Measurements from ENCODE around the gene DDX19B. TPM values are rescaled to one million over a fixed set of nuclear protein-coding genes. Genes with fewer than 3 reads are reported as not detected.
A peak's percentile ranks its signal among the peaks of the same experiment; 100 is the strongest.
"Not testable (repeated sequence)": the region's sequence is repeated elsewhere in the genome, so short reads cannot be mapped to it uniquely, and the experiment has no call there.

The DDX19B gene
- total RNA-seq: 10 to 100 TPM; 16.9 to 34.2 (median 20.9) TPM
- polyA plus RNA-seq: 10 to 100 TPM; 13.0 to 18.1 TPM
- long read RNA-seq, donor 1, transcript DDX19B-201 (12 exons, 3,386 nt): major isoform, 24 of 33 reads
- long read RNA-seq, donor 1, partial matches to known transcripts: 5 of 33 reads
- long read RNA-seq, donor 1, other reads (novel, unspliced or antisense): 1 of 33 reads
- long read RNA-seq, donor 2, transcript DDX19B-201 (12 exons, 3,386 nt): major isoform, 86 of 114 reads
- long read RNA-seq, donor 2, transcript DDX19B-202 (11 exons, 1,692 nt): minor isoform, 12 of 114 reads
- long read RNA-seq, donor 2, partial matches to known transcripts: 5 of 114 reads
- long read RNA-seq, donor 2, other reads (novel, unspliced or antisense): 7 of 114 reads
- long read RNA-seq, donor 3, transcript DDX19B-201 (12 exons, 3,386 nt): major isoform, 17 of 21 reads
- long read RNA-seq, donor 3, partial matches to known transcripts: 1 of 21 reads
- long read RNA-seq, donor 3, other reads (novel, unspliced or antisense): 2 of 21 reads

DNA sequence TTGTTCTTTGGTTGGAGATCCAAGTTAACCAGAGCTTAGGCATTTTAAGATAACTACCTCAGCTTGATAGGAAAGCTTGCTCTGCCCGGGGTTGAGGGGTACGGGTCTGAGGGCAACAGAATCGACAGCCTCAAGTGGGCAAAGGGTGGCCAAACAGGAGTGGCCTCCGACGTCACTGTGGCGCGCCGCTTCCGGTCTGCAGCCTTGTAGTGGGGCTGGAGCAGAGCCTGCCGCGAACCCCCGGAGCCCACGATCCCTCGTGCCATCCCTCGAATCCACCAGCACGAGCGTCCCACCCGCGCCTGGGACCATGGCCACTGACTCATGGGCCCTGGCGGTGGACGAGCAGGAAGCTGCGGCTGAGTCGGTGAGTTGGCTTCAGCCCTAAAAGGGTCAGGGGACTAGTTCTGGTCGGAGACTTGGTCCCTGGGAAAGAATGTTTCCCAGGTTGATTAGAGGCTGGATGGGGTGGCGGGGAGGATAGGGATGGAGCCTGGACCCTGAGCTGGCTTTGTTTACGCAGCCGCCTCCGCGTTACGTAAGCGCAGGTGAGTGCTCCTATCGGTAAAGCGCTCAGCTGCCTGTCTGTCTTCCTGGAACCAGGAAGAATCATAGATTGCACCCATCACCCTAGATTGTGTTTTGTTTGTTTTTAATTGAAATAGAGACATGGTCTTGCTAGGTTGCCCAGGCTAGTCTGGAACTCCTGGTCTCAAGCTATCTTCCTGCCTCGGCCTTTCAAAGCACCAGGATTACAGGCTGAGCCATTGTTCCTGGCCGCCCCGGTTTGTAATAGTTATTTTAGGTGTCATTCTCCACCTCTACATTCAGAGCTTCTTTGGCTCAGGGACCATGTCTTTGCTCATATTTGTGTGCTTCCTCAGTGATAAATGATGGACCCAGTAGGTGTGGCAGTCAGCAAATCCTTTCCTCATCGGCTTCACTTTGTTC is at the start of gene DDX19B:
DDX19B (plus strand) TSS at position 199 of the 951 bp plus-strand sequence; CDS start at position 311, 112 bp downstream.
- peak within 1 kb of the TSS; percentile 84 to 96 (median 93) for H3K27ac ChIP-seq
- WGBS, 4 donors: 1 to 2% (median 1%) methylated on average over 29 to 37 of the region's 37 CpGs
- peaks cover 0 to 17% (median 3%) of the 10 kb centered on the region in 12 donors for H3K9me3 ChIP-seq
- ATAC-seq: peak; percentile 91 to 96 (median 94)
- H3K4me1 ChIP-seq: peaks cover 0 to 24% (median 9%) of the 10 kb centered on the region in 12 donors
- peaks cover 0 to 15% (median 6%) of the 10 kb centered on the region in 9 donors for H3K36me3 ChIP-seq
- TF ChIP-seq, protein P1, sequence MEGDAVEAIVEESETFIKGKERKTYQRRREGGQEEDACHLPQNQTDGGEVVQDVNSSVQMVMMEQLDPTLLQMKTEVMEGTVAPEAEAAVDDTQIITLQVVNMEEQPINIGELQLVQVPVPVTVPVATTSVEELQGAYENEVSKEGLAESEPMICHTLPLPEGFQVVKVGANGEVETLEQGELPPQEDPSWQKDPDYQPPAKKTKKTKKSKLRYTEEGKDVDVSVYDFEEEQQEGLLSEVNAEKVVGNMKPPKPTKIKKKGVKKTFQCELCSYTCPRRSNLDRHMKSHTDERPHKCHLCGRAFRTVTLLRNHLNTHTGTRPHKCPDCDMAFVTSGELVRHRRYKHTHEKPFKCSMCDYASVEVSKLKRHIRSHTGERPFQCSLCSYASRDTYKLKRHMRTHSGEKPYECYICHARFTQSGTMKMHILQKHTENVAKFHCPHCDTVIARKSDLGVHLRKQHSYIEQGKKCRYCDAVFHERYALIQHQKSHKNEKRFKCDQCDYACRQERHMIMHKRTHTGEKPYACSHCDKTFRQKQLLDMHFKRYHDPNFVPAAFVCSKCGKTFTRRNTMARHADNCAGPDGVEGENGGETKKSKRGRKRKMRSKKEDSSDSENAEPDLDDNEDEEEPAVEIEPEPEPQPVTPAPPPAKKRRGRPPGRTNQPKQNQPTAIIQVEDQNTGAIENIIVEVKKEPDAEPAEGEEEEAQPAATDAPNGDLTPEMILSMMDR (IDR thresholded peaks at IDR 0.05): no peak
- peak in 1 of 2 donors; percentile 49 for TF ChIP-seq POLR2A (IDR thresholded peaks at IDR 0.05)
- intact Hi-C loops (cut with DNase I): loop anchor here in 8 of 10 donors (1.0 to 10.0 kb wide), 3 partner anchors 46 to 48 kb away; partner anchors contain the start of gene DDX19A (in 8 of the 8)
- peak within 1 kb of the TSS; percentile 77 to 98 (median 88) for H3K4me3 ChIP-seq
- DNase-seq: peak; percentile 77 to 90 (median 85)
- H3K27me3 ChIP-seq: no peaks in the 10 kb centered on the region

DNA sequence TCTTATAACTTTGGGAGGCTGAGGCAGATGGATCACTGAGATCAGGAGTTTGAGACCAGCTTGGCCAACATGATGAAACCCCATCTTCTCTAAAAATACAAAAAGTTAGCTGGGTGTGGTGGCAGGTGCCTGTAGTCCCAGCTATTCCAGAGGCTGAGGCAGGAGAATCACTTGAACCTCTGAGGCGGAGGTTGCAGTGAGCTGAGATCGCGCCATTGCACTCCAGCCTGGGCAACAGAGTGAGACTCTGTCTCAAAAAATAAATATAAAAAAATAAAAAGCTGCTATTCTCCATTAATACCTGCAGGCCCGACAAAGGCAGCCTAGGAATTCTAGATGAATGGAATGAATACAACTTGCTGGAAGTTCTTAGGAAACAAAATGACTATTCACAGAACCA is 49.3 kb upstream of the DDX19B start:
- H3K9me3 ChIP-seq; H3K27me3 ChIP-seq; DNase-seq; H3K27ac ChIP-seq; intact Hi-C loops (cut with DNase I); ATAC-seq: not testable (repeated sequence)
- Histone ChIP-seq H3K4me1 (peaks cover 0 to 27% (median 20%) of the 10 kb centered on the region in 12 donors), H3K4me3 (peak overlapping the region in 4 of 12 donors; percentile 81 to 88 (median 86)), H3K36me3 (peaks cover 0 to 56% (median 31%) of the 10 kb centered on the region in 9 donors)
- WGBS, 4 donors: 83 to 92% (median 86%) methylated on average over 4 of the region's 4 CpGs

DNA sequence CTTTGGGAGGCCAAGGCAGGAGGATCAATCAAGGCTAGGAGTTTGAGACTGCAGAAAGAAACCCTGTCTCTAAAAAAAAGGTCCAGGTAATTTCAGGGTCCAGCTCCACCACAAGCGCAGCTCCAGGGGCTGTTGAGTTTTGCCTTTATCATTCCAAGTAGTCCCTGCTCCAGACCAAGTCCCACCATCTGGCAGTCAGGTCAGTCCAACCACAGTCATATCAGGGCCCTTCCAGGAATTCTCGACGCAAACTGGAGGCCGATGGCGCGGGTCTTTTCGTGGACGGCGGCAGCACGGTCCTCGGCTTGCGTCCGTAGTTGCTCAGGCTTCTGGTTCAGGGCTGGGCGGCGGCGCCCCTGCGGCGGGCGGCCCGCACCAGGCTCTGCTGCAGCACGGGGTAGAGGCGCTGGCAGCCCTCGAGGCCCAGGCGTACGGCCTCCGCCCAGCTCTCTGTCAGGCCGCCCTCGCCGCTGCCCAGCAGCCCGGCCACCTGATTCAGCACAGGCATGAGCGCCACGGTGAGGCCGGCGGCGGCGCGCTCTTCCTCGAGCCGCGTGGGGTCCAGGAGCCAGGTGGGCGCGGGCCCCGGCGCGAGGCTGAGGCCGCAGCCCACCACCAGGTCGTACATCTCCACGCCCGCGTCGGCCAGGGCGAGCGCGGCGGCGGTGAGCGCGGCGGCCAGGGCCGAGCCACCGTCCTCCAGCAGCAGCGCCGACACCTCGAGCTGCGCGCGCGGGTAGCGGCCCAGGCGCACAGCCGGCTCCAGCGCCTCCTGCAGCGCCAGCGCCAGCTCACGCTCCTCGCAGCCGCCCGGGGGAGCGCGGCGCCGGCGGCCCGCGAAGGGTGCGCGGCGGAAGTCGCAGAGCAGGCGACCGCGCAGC is 48.0 kb upstream of the DDX19B start:
- 1 to 4% (median 2%) methylated on average over 17 to 92 of the region's 92 CpGs for WGBS, 4 donors
- no peak for TF ChIP-seq POLR2A (IDR thresholded peaks at IDR 0.05)
- TF ChIP-seq, protein P1 (IDR thresholded peaks at IDR 0.05): peak in 1 of 12 donors; percentile 8
- H3K4me1 ChIP-seq: peaks cover 0 to 27% (median 20%) of the 10 kb centered on the region in 12 donors
- peak in 3 of 4 donors; percentile 43 to 62 (median 61) for ATAC-seq
- DNase-seq: peak in 3 of 5 donors; percentile 22 to 68 (median 46)
- H3K4me3 ChIP-seq: peak overlapping the region; percentile 64 to 98 (median 82)
- peak overlapping the region; percentile 7 to 93 (median 84) for H3K27ac ChIP-seq
- no peaks in the 10 kb centered on the region for H3K27me3 ChIP-seq
- peaks cover 0 to 68% (median 44%) of the 10 kb centered on the region in 9 donors for H3K36me3 ChIP-seq
- H3K9me3 ChIP-seq: no peaks in the 10 kb centered on the region
- intact Hi-C loops (cut with DNase I): no loop called here

Measured in heart left ventricle (tissue), 16 donors.